ENCODE measurements around the gene INSRR. TPM values are rescaled to one million over a fixed set of nuclear protein-coding genes. Genes with fewer than 3 reads are reported as not detected.
A peak's percentile ranks its signal among the peaks of the same experiment; 100 is the strongest.

INSRR gene
- total RNA-seq, 1 donor from 2014 or later, result not detected

DNA sequence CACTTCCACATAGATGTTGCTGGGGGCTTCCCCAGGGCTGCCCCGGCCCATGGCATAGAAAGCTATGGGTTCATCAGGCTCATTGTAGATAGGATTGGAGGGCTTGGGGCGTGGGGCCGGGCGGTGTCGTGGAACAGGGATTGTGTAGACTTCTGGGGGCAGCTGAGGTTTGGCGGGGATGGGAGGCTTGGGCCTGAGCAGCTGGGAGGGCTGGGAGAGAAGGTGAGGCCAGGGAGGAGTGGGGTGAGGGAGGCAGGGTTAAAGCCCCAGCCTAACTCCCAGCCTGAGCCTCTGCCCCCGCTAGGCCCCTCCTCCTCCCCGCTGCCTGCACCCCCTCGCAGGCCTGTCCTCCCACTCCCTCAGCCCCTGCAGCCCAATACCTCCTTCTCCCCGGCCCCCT is 49.6 kb downstream of the INSRR start:
- DNase-seq (ENCODE audit: low spot score), result no peak

DNA sequence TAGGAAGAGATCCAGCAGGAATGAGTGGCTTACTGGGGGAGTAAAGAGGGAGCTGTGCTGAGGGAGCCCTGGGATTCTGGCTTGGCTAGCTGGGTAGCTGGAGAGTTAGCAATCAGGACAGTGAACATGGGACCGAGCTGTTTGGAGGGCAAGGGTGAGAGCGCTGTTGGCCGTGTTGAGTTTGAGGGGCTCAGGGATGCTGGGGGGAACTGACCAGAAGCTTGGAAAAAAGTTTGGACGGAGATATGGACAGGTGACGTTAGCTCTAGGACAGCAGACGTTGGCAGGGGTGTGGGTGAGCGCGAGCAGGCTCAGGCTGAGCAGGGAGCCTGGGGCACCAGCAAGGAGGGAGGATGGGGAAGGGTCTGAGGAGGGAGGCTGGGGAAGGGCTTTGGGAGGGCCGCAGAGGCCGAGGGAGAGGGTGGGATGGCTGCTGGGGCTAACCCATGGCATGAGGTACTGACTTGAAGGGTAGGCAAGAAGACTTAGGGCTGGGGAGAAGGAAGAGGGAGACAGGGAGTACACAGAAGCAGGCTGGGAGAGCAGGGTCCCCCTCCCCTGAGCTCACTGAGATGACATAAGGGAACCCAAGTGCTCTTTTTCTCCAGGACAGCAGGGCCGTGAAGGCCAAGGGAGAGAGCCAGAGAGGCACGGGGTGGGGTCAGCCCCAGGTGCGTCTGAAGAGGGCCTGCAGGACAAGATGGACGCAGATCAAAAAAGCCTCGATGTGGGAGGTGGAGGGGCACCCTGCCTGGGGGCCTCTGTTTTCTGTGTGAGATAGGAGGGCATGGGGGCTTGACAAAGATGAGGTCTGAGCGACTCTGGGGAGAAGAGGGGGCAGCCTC is 50.5 kb downstream of the INSRR start:
- DNase-seq (ENCODE audit: low spot score), result no peak

More for the DNA sequence above, 49.6 kb downstream of the INSRR start:
- no peak for ATAC-seq

DNA sequence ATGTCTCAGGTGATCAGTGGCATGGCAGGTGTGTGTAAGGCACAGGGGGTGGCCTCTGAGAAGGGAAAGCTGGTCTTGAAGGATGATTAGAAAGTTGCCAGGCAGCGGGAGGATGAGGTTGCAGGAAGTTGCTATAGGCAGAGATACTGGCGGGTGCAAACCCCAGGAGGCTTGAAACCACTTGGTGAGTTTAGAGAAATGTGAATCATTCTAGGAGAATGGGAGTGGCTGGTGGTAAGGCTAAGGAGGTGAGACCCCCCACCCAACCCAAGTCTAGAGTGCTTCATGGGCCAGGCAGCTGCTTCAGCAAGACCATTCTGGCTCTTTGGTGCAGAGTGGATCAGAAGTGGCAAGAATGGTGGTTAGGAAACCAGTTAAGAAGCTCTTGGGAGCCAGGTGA is 51.3 kb downstream of the INSRR start:
- no peak for DNase-seq (ENCODE audit: low spot score)

More for the DNA sequence above, 50.5 kb downstream of the INSRR start:
- no peak for ATAC-seq

DNA sequence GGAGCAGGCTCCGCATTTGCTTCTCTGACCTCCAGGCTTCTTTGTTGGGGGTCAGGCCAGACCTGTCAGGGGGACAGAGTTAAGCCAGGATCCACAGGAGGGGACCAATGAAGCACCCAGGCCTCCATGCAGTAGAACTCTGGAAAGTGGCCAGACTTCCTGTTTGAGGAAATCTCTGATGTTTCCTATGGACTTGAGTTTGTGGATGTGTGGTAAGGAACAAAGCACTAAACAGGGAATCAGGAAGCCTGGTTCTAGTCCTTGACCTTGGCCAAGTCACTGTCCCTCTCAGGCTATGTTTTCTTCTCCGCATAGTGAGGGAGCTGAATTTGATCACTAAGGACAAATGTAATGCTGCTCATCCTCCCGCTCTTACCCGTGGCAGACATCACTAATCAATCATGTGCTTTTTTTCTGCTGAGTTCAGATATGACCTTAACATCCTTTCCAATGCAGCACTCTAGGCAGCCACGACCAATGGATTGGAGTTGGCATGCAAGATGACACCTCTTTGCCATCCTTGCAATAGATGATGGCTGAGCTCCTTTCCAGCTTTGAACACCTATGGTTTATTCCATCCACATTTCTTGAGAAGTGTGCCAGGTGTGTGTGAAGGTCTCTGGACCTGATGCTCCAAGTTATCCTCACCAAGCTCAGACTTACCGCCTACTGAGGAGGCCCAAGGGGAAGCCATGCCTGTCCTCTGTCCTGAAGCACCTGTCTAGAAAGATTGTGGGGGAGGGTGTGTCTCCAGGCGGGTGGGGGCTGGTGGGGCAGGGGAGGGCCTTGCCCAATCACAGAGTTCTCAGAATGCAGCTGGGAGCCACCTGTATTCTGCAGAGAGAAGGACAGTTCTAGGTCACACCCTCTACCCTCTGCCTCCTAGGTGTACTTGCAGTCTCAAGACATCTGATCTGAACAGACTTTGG is 52.1 kb downstream of the INSRR start:
- DNase-seq (ENCODE audit: low spot score), result no peak
- ATAC-seq, result no peak

More for the DNA sequence above, 51.3 kb downstream of the INSRR start:
- ATAC-seq, result no peak

DNA sequence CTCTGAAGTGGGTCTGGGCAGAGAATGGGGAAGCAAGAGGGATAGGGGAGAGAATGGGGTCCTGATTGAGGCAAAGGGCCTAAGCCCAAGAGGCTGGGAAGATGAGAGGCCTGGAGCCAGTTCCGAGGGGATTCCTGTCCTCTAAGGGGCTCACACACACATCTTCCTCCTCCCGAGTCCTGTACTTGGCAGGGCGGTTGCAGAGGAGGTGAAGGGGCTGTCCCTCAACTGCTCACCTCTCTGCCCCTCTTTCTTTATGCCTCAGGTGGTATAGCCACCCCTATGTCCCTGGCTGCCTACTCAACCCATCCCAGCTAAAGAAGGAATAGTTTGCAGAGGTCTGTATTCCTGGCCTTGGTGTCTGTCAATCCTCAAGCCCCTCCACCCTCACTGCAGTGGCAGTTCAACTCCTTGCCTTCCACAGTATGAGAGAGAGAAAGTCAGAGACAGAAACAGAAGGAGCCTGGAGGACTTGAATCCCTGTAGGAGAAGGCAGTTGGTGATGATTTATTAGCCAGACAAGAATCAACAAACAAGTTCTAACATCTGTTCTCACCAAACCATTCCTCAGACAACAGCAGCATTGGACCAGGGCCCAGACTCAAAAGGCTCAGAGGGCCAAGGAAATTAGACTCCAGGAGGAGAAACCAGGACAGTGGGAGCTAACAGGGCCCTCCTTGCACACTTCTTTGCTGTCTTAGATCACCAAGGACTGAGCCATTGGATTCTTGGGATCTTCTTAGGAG is 53.0 kb downstream of the INSRR start:
- ATAC-seq (no peak), DNase-seq (ENCODE audit: low spot score) (no peak)

DNA sequence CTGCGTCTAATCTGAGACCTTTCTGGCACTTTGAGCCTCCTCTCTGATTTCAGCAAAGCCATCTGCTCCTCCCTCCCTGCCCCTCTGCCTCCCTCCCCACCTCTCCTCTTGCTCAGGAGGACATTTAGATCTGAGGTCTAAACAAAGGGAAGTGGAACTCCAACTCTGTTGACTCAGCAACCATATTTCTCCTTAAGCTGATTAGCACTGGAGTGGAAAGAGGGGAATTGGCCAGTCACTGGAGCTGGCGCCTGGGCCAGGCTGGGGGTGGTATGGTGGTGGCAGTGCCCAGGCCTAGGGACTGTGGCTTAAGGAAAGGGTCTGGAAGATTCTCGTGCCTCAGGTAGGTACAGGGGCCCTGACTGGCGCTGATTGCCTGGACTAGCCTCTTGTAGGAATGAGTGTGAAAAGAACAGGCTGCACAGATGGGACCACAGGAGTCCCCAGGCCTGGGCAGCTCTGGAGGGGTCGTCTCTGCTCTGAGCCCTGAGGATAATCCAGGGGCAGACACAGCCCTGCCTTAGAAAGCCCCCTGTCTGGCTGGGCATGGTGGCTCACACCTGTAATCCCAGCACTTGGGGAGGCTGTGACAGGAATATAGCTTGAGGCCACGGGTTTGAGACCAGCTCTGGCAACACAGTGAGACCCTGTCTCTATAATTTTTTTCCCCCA is 54.2 kb downstream of the INSRR start:
- ATAC-seq, result peak; percentile 47
- no peak for DNase-seq (ENCODE audit: low spot score)

DNA sequence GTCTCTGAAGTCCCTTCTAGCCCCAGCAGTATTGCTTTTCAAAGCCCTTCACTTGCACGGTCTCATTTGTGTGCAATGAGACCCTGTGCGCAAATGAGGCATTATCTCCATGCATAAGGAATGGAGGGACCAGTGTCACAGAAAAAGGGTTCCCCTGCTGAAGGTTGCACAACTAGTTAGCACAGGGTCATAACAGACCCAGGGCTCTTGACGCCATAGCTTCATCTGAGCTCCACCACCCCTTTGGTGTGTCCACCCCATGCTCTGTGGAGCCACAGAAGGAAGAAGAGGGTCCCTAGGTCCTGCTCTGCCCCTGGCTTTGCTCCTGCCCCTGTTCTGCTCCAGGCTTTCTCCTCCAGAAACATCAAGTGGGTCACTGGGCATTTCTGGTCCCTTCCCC is 54.9 kb downstream of the INSRR start:
- ATAC-seq, result no peak
- DNase-seq (ENCODE audit: low spot score), result no peak

DNA sequence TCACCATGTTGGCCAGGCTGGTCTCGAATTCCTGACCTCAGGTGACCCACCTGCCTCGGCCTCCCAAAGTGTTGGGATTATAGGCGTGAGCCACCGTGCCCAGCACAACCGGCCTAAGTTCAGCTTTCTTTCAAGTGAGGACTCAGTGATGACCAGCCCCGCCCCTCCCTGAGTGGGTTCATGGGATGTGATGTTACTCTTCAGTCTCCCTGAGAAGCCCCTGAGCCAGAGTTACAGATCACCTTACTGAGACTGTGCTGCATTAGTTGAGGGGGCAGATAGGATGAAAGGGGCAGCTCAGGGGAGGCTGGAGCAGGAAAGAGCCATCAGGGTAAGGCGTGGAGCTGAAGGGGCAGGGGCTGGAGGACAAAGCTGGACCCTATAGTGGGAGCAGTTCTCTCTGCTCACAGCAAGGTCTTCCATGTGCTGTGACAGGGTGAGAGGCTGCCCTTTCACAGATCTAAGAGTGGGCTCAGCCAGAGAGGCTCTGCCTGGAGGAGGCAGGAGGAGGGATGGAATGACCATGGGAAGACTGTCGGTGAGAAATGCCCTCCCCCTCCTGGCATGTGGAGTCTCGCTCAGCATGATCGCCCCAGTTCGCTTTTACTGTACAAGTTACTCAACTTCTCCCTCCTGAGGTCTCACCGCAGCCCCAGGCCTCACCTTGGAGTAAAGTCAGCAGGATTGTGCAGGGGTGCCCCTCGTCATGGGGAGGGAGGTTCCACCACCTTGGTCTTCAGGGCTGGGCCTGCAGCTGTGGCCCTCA is 55.6 kb downstream of the INSRR start:
- ATAC-seq (no peak), DNase-seq (ENCODE audit: low spot score) (no peak)

DNA sequence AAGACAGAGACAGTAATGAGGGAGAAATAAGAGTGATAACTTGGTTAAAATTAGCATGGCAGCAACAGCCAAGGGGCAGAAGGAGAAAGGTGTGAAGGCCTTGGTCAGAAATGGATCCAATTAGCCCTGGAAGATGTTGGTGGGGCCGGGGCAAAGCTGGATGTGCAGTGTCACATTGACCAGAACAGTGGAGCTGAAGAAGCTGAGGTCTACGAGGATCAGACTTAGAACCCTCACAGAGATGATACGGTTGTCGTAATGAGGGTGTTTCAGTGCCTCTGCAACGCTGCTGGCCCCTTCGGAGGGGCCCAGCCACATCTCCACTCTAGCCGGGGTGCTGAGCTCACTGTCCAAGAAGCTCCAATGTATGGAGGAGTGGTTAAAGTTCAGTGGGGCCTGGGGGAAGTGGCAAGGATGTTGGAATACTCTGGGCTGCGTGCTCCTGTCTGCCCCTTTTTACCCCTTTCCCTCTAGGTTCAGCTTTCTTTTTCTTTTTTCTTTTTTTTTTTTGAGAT is 56.4 kb downstream of the INSRR start:
- DNase-seq (ENCODE audit: low spot score) (no peak), ATAC-seq (no peak)

DNA sequence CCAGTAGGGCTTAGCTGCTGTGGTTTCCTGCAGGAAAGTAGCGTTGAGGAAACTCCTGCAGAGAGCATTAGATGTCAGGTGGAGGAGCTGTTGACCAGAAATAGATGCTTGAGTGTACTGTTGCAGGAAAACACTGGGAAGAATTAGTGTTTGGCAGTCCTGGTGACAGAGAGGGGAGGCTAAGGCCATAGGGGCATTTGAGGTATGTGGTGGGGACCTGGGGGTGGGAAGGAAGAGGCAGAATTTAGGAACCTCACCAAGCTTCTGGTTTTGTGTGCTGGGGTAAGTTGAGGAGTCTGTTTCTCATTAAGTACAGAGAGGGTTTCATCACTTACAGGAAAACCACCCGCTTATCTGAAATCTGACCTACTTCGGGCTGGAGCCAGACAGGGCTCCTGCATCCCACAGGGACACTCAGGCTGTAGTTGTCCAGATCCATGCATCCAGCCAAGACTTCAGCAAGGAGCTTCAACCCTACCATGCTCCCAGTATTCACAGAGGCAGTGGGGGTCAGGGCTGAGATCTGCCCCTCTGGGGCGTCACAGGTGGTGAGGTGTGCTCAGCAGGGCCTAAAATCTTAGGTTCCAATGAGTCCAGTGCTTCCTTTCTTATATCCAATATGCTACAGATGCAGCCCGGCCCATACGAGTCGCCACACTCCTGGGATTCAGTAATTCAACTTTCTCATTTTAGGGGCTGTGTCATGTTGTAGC is 57.4 kb downstream of the INSRR start:
- DNase-seq (ENCODE audit: low spot score), result no peak
- no peak for ATAC-seq

DNA sequence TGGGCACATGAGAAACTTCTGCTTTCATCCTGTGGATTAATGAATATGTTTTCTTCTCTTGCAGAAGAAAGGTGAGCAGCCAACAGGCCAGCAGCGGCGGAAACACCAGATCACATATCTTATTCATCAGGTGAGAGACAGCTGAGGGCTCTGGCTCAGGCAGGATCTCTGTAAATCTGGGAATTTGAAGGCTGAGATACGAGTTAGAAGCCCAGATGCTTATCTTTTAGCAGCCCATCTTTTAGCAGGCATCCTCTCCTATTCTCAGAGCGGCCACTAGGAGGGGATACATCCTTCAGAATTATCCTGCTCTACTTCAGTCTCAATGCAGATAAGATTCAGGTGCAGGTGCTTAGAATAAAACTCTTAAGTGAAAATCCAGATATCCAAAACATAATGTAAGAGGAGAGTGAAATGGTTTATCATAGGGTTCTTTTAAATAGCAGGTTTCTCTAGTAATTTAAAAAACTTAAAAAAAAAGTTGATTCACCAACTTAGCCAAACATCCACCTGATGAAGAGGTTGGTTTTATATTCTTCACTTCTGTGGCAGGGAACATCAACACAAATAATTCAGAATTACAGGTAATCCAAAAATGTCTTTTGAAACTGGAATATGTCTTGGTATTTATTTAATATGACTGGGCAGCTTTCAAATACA is 61.6 kb downstream of the INSRR start:
- DNase-seq (ENCODE audit: low spot score) (no peak), ATAC-seq (peak; percentile 86)

DNA sequence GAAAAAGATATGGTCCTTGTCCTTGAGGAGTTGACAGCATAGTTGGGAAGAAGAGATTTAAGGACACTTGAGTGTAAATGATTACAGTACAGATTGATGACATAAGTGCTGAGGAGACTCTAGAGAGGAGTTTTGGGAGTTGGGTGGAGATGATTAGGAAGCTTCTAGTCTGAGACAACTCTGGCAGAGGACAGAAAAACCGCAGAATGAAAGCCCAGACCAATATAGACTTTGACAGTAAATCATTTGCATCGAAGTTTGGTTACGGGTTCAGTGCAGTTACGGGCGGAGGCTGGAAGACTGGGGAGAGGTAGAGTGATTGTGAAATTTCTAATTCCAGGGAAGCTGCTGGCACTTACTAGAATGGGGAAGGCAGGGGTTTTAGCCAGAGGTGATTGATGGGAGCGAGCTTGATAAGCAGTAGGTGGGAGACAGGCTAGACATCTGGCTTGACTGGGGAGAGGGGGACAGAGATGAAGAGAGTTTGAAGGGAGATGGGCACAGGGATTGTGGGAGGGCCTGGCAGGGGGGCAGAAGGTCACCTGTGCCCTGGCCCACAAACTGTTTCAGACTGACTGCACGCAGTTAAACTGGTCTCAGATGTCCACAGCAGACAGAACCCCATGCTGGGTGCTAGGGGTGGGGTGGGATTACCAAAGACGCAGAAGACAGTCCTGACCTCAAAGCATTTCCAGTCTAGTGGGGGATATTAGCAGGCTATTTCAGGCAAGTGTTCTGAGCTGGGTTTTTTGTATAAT is 62.4 kb downstream of the INSRR start:
- DNase-seq (ENCODE audit: low spot score) (no peak), ATAC-seq (peak; percentile 20)

DNA sequence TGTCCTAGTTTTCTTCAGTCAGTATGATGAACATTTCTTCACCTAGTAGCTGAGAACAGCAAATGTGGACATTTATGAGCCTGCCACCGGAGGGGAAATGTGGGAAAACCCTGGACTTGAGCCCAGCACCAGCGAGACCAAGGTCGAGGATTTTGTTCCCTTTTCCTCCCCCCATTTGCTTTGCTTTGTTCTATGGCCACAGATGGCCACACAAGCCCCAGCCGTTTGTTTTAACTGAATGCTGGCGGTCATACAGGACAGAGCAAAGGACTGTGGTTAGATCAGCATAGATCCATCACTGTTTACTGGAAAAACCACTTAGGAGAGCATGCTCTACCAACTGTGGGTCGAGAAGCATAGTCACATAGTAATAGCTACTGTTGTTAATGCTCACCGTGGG is 63.1 kb downstream of the INSRR start:
- DNase-seq (ENCODE audit: low spot score) (no peak), ATAC-seq (peak; percentile 33)

DNA sequence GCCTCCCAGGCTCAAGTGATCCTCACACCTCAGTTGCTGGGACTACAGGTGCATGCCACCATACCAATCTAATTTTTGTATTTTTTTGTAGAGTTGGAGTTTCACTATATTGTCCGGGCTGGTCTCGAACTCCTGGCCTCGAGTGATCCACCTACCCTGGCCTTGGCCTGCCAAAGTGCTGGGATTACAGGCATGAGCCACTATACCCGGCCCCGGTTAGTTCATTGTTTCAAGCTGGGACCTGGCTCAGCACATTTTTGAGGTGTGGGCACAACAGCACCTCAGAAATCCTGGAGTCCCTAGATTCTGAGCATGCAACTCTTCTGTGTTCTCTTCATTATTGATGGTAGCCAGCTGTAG is 63.6 kb downstream of the INSRR start:
- ATAC-seq (no peak), DNase-seq (ENCODE audit: low spot score) (no peak)

DNA sequence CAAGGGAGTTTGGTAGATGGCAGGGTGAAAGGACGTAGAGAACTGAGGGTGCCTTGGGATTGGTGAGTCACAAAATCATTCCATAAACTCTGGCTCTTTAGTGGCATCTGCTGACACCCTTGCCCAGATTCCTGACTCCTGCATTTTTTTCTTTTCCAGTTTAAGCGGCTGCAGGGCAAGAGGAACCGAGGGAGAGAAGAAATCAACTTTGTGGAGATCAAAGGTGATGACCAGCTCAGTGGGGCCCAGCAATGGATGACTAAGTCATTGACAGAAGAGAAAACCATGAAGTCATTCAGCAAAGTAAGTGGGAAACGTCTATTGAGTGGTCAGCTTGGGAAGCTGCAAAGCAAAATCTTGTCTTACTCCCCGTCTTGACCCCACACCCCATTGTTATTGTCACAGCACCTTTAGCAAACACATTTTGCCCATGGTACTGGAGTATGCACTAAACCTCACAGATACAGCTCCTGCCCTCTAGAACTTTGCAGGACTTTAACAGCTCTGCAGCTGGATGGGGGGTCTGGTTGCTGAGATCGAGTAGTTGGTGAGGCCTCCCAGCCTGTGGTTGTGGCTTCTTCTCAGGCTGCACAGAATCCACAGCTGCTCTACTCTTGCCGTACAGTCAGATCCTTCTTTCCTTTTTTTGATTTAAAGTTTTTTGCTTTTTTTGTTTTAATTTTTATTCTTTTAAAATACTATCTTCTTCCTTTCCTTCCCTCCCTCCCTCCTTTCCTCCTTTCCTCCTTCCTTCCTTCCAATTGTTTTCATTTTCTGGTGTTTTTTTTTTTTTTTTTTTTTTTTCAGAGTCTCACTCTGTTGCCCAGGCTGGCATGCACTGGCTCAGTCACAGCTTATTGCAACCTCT is 64.2 kb downstream of the INSRR start:
- DNase-seq (ENCODE audit: low spot score) (no peak), ATAC-seq (no peak)
